Tibial artery (tissue), 4 donors: ENCODE measurements around the gene CELF4.
A peak's percentile ranks its signal among the peaks of the same experiment; 100 is the strongest.

Source experiments
- DNase-seq, 2 donors: peaks; one replicate each; pipeline ENCODE4 v3.0.0-alpha.2; 2019
- H3K27ac ChIP-seq, 2 donors: fragments of 200-600 bp; sonication (generic) in 1 of 2; 1 replicate in 1 of 2; 2 replicates in 1 of 2; pipeline ENCODE4 v1.5.1; 2018 to 2019; ENCODE audit warnings: mild to moderate bottlenecking in 1 of 2
- H3K27me3 ChIP-seq, 2 donors: fragments of 200-600 bp; sonication (generic) in 1 of 2; one replicate each; pipeline versions ENCODE4 v1.5.1 to v1.6.0; 2016 to 2019
- H3K36me3 ChIP-seq, 3 donors: fragments of 200-600 bp; sonication (generic) in 2 of 3; one replicate each; pipeline ENCODE4 v1.5.1; 2016 to 2019; ENCODE audit warnings: mild to moderate bottlenecking in 2 of 3
- H3K4me1 ChIP-seq, 4 donors: fragments of 200-600 bp; sonication (generic) in 2 of 4; 1 replicate in 3 of 4; 2 replicates in 1 of 4; pipeline ENCODE4 v1.5.1; 2016 to 2019
- H3K4me3 ChIP-seq, 2 donors: fragments of 200-600 bp; sonication (generic) in 1 of 2; 1 replicate in 1 of 2; 2 replicates in 1 of 2; pipeline ENCODE4 v1.5.1; 2018 to 2019; ENCODE audit warnings: mild to moderate bottlenecking in 2 of 2
- H3K9me3 ChIP-seq, 3 donors: fragments of 200-600 bp; sonication (generic) in 1 of 3; one replicate each; pipeline ENCODE4 v1.5.1; 2016 to 2019
- intact Hi-C: fragments of 100-400 bp; cut with DNase I; formaldehyde crosslinking; loops from one replicate; pipeline ENCODE4 v1.15.0; 2023; ENCODE audit warnings: low total_unique reads
- TF ChIP-seq, protein P1 (sequence below), 2 experiments: fragments of 200-600 bp in 1 of 2; fragments of 450-650 bp in 1 of 2; IDR thresholded peaks; one replicate each; pipeline ENCODE4 v1.5.1; 2017 to 2019; ENCODE audit warnings: antibody characterized with exemption in 2 of 2, mild to moderate bottlenecking in 1 of 2, moderate library complexity in 1 of 2

CELF4 gene

DNA sequence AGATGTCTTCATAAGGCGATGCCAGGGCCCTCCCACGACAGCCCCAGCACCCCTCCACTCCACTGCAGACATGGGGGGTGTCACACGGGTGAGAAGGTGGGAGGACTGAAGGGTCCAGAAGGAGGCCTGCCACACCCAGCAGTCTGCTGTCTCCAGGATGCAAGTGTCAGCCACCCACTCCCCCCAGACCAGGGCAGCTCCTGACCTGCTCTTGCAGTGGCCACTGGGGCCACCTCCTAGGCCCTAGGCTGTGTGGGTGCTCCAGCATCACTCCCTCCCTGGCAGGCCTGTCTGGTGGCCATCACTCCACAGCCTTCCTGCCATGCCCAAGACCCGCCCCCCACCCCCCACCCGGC is 171.0 kb downstream of the CELF4 start:
- intact Hi-C loops: no loop called here
- TF ChIP-seq, protein P1, sequence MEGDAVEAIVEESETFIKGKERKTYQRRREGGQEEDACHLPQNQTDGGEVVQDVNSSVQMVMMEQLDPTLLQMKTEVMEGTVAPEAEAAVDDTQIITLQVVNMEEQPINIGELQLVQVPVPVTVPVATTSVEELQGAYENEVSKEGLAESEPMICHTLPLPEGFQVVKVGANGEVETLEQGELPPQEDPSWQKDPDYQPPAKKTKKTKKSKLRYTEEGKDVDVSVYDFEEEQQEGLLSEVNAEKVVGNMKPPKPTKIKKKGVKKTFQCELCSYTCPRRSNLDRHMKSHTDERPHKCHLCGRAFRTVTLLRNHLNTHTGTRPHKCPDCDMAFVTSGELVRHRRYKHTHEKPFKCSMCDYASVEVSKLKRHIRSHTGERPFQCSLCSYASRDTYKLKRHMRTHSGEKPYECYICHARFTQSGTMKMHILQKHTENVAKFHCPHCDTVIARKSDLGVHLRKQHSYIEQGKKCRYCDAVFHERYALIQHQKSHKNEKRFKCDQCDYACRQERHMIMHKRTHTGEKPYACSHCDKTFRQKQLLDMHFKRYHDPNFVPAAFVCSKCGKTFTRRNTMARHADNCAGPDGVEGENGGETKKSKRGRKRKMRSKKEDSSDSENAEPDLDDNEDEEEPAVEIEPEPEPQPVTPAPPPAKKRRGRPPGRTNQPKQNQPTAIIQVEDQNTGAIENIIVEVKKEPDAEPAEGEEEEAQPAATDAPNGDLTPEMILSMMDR (IDR thresholded peaks at IDR 0.05): no peak
- peak overlapping the region; percentile 40 to 50 for H3K4me3 ChIP-seq
- no peak overlapping the region for H3K27ac ChIP-seq
- no peaks in the 10 kb centered on the region for H3K36me3 ChIP-seq
- H3K4me1 ChIP-seq: peaks cover 0 to 16% (median 10%) of the 10 kb centered on the region in 4 donors
- peaks cover 0 to 5% of the 10 kb centered on the region in 2 donors for H3K27me3 ChIP-seq
- DNase-seq: no peak
- H3K9me3 ChIP-seq: peaks cover 0 to 10% (median 6%) of the 10 kb centered on the region in 3 donors

DNA sequence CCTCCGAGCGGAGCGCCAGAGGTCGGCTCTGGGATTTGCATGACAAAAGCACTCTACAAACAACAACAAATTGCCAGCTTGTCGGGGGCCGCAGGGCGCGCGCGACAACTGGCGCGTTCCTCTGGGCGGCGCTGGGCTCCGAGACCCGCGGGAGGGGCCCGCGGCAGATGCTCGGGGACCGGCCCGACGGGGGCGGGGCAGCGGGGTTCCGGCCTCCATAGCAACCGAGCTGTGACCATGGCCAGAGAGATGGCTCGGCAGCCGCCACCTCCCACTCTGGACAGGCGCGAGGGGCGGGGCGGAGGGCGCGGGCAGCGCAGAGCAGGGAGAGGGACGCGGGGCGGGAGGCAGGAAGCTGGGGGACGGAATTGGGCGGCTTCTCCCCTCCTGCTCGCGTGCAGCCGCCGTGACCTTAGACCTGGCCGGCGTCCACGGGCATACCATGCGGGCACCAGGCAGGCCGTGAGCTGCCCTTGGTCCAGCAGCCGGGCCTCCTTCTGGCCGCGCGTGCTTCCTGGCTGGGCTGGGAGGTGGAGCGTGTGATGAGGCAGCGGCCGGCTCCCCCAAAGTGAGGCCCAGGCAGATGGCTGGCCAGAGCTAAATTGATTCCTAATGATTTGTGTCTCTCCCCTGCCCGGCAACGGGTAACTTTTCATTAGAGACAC is 171.5 kb downstream of the CELF4 start:
- peaks cover 0 to 5% of the 10 kb centered on the region in 2 donors for H3K27me3 ChIP-seq
- H3K4me3 ChIP-seq: peak overlapping the region; percentile 40 to 50
- TF ChIP-seq, protein P1 (IDR thresholded peaks at IDR 0.05): no peak
- peaks cover 0 to 15% (median 9%) of the 10 kb centered on the region in 3 donors for H3K9me3 ChIP-seq
- H3K36me3 ChIP-seq: no peaks in the 10 kb centered on the region
- H3K4me1 ChIP-seq: peaks cover 0 to 16% (median 10%) of the 10 kb centered on the region in 4 donors
- peak; percentile 61 to 75 for DNase-seq
- intact Hi-C loops: no loop called here
- no peak overlapping the region for H3K27ac ChIP-seq

DNA sequence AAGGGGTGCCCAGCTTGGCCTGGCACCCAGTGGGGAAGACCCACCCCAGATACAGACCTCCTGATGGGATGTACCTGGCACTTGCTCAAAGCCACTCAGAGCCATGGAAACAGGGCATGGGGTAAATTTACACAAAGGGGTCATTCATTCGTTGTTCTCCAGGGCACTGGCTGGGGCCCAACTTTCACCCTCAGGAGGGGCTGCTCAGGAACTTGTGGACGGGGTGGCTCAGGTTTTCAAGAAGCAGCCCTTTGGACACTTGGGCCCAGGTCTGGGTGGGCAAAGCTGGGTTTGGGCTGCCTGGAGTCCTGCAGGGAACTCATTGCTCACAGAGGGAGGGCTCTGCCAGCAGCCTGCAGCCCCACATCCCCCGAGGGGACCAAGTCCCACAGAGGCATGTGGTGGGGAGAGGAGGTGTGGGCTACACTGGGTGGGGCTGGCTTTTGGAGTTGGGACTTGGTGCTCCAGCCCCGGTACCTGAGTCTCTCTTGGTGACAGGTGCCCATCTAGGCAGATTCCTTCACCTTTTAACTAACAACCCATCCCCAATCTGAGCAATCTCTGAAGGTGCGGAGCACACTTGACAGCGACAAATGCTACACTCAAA is 172.3 kb downstream of the CELF4 start:
- TF ChIP-seq, protein P1 (IDR thresholded peaks at IDR 0.05): no peak
- peaks cover 0 to 16% (median 10%) of the 10 kb centered on the region in 4 donors for H3K4me1 ChIP-seq
- DNase-seq: no peak
- intact Hi-C loops: no loop called here
- H3K27ac ChIP-seq: no peak overlapping the region
- no peak overlapping the region for H3K4me3 ChIP-seq
- peaks cover 0 to 5% of the 10 kb centered on the region in 2 donors for H3K27me3 ChIP-seq
- no peaks in the 10 kb centered on the region for H3K36me3 ChIP-seq
- peaks cover 0 to 23% (median 9%) of the 10 kb centered on the region in 3 donors for H3K9me3 ChIP-seq

DNA sequence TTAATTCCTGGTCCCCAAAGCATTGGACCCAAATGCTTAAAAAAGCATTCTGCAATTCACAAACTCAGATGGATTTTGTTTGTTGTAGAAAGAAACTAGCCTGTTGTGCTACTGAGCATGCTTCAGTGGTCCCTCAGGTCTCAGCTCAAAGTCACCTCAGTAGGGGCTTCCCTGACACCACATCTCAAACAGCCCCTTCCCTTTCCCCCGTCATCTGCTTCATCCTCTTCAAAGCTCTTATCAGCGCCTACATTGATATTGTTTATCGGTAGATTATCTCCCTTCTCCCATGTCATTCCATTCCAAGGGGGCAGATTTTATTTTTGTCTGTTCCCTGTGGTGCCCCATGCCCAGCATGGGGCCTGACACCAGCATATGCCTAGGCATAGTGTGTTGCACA is 172.9 kb downstream of the CELF4 start:
- TF ChIP-seq, protein P1 (IDR thresholded peaks at IDR 0.05): no peak
- peaks cover 0 to 2% of the 10 kb centered on the region in 2 donors for H3K27me3 ChIP-seq
- H3K27ac ChIP-seq: no peak overlapping the region
- peaks cover 0 to 16% (median 10%) of the 10 kb centered on the region in 4 donors for H3K4me1 ChIP-seq
- DNase-seq: no peak
- H3K9me3 ChIP-seq: peaks cover 0 to 25% (median 9%) of the 10 kb centered on the region in 3 donors
- H3K36me3 ChIP-seq: no peaks in the 10 kb centered on the region
- intact Hi-C loops: no loop called here
- no peak overlapping the region for H3K4me3 ChIP-seq

DNA sequence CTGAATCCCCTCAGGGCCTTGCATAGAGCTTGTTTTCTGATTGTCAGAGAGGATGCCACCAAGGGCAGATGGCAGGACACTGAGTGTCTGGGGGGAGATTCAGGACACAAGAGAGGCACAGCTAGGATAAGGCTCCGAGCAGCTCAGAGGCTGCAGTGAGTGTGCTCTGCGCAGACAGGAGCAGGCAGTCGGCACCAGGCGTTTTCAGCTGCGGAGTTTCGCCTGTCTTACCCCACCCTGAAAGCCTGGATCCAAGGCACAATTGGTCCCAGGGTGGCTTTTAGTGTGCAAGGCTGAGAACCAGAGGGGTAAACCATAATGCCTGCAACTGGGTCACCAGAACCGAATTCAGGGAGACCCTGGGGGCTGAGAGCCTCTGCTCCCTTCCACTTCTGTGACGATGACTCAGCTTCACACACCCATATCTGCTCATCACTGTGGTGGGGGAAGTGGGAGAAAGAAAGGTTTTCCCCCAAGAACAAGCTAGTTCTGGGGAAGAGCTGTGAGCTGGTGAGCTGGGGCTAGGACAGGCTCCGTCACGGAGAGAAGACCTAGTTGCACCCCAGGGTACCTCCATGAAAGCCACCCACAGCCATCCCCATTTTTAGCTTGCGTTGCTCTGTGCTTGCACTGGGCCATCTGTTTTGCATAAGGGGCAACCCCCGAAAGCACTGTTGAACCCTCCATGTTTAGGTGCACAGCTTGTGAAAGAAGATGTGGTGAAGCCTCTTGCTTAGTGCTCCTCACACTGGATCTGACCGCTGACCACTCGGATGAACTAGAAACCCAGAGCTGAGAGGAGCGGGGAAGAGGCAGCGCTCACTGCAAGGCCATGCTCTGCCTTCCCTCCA is 173.7 kb downstream of the CELF4 start:
- intact Hi-C loops: no loop called here
- Histone ChIP-seq H3K27ac (no peak overlapping the region), H3K4me1 (peaks cover 0 to 16% (median 10%) of the 10 kb centered on the region in 4 donors), H3K9me3 (peaks cover 0 to 25% (median 9%) of the 10 kb centered on the region in 3 donors), H3K4me3 (no peak overlapping the region), H3K27me3 (peaks cover 0 to 3% of the 10 kb centered on the region in 2 donors), H3K36me3 (no peaks in the 10 kb centered on the region)
- TF ChIP-seq, protein P1 (IDR thresholded peaks at IDR 0.05): no peak
- no peak for DNase-seq
